Subcutaneous adipose tissue (tissue), 4 donors: Measurements from ENCODE around the gene LKAAEAR1. TPM values are rescaled to one million over a fixed set of nuclear protein-coding genes. Genes with fewer than 3 reads are reported as not detected.

Experiments used
- total RNA-seq, 4 donors: library from RNA; depleted of rRNA; stranded (reverse); fragments of >200 nt; gene quantifications; one replicate each; pipeline ENCODE4 v1.1.0, GENCODE V29; 2016
- TF ChIP-seq, protein P1 (sequence below): fragments of 450-650 bp; IDR thresholded peaks from one replicate; pipeline ENCODE4 v1.5.1; 2016; ENCODE audit warnings: low read depth, mild to moderate bottlenecking, control low read depth, antibody characterized with exemption, moderate library complexity

The LKAAEAR1 gene
- total RNA-seq, 4 donors from 2014 or later = not detected

DNA sequence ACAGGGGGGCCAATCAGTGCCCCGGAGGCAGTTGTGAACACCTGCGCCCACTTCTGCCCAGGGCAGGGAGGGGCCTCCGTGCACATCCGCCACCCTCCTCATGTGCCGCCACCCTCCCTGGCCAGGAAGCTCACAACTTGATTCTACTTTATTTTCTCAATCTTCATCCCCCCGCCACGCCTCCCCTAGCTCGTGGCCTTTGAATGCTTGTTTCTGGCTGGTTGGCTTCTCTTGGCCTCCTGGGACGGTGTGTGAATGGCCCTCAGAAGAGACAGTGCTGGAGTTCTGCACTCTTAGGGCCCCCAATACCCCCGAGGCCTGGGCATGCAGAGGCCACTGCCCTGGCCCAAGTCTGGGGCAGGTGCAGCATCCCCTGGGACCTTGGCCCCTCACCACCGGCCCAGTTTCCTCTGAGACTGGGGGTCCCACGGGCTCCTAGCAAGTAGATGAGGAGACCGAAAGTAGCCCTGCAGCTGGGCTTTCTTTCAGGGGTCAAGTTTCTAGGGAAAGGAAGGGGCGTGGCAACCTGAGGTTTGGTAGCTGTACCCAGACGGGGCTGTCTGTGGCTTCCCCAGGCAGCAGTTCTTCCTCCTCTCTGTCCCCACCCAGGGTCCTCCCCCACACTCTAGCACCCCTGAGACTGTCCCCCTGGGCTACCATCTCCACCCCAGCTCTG lies 6.2 kb downstream of the LKAAEAR1 start:
- TF ChIP-seq, protein P1, sequence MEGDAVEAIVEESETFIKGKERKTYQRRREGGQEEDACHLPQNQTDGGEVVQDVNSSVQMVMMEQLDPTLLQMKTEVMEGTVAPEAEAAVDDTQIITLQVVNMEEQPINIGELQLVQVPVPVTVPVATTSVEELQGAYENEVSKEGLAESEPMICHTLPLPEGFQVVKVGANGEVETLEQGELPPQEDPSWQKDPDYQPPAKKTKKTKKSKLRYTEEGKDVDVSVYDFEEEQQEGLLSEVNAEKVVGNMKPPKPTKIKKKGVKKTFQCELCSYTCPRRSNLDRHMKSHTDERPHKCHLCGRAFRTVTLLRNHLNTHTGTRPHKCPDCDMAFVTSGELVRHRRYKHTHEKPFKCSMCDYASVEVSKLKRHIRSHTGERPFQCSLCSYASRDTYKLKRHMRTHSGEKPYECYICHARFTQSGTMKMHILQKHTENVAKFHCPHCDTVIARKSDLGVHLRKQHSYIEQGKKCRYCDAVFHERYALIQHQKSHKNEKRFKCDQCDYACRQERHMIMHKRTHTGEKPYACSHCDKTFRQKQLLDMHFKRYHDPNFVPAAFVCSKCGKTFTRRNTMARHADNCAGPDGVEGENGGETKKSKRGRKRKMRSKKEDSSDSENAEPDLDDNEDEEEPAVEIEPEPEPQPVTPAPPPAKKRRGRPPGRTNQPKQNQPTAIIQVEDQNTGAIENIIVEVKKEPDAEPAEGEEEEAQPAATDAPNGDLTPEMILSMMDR = no peak

GRCh38 chr20:64077541-64077875 lies 6.7 kb downstream of the LKAAEAR1 start:
- TF ChIP-seq, protein P1 = no peak

DNA sequence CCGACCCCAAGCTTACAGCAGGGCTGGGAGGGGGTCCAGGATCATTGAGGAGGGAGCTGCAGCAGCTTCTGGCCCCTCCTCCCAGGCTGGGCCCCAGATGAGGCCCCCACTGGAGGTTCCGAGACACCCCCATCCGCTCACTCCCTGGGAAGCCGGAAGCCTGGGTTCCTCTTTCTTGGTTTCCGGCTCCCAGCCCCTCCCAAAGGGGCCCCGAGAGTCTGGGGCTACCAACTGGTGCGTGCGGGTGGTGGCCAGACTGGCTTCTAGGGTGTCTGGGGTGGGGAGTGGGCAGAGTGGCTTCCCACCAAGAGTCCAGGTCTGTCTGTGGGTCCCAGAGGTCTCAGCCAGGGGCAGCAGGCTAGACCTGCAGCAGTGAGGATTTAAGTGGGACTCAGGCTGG lies 7.1 kb downstream of the LKAAEAR1 start:
- TF ChIP-seq, protein P1 = no peak

DNA sequence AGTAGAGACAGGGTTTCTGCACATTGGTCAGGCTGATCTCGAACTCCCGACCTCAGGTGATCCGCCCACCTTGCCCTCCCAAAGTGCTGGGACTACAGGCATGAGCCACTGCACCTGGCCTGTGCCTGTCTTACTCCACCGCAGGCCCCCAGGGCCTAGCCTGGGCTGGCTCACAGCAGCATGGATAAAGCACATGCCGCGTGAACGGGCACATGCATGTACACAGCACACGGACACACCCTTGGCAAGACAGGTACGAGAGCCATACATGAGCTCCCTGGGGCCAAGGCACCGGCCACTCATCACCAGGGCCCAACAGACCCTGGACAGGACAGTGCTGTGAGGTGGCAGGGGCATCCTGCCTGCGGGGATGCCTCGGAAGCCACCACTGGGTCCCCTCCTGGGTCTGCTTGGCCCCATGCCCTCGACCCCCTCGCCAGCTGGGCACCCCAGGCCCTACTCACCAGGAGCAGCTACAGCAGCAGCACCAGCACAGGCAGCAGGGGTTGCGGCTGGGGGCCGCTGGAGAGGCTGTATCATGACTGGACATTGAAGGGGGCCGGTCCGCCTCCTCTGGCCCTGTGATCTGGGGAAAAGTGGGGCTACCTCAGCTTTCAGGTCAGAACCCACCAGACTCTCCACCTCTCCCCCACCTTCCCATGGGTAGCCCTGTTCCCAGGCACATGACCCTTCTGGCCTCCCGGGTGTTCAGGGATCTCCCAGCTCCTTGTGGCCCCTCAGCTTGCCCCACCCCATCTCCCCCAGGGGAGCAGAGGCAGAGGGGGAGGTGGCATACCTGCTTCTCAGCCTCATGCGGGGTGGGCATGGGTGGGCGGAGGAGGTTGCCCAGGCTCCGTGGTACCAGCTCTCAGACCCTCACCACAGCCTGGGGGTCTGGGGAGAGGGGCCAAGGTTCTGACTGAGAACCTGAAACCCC lies 7.9 kb downstream of the LKAAEAR1 start:
- TF ChIP-seq, protein P1 = no peak

DNA sequence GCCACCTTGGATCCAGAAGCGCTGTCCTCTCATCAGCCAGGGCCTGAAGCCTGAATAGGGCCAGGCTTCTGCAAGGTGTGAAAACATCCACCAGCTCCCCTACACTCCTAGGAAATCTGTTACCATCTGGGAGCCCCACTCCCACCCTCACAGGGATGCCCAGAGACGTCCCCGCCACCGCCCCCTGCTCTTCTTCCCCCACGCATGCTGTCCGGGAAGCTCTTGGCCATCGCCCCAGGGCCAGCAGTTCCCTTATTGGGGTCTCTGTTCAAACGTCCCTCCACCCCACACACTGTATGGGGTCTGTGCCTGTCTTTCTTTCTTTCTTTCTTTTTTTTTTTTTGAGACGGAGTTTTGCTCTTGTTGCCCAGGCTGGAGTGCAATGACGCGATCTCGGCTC lies 8.6 kb downstream of the LKAAEAR1 start:
- TF ChIP-seq, protein P1 = no peak

- TF ChIP-seq, protein P1 = no peak
These were observed 9.2 kb downstream of the LKAAEAR1 start for GRCh38 chr20:64074963-64075362.

GRCh38 chr20:64074184-64074789 lies 9.9 kb downstream of the LKAAEAR1 start:
- TF ChIP-seq, protein P1 = no peak
